Caco-2 (cell line): ENCODE measurements around the gene KIFC3. TPM values are rescaled to one million over a fixed set of nuclear protein-coding genes. Genes with fewer than 3 reads are reported as not detected.
A peak's percentile ranks its signal among the peaks of the same experiment; 100 is the strongest.

Experiments
- BruUV-seq: library from RNA; stranded (reverse); fragments of 400-500 nt; replicated peaks from 2 replicates; lab custom pipeline; 2021; lab: Mats Ljungman, UMichigan
- CTCF ChIA-PET: fragments of 300-600 bp; sonication (Branson Sonifier 250); formaldehyde crosslinking; loops from one replicate; lab custom pipeline; 2022; ENCODE audit warnings: antibody characterized with exemption; lab: Charles Lee
- POLR2A ChIA-PET: fragments of 300-600 bp; sonication (Branson Sonifier 250); formaldehyde crosslinking; loops from one replicate; lab custom pipeline; 2022; ENCODE audit warnings: antibody characterized with exemption; lab: Charles Lee
- DNase-seq, 2 experiments: peaks; one replicate each; pipeline versions ENCODE4 v3.0.0 to v3.0.0-alpha.2; 2020 to 2022
- H3K27me3 ChIP-seq: replicated peaks from 2 replicates; pipeline ENCODE4 v1.6.0; 2011; ENCODE audit warnings: low read length; ENCODE audit not compliant: control insufficient read depth, insufficient read depth
- H3K36me3 ChIP-seq: 2 replicates; pipeline ENCODE4 v1.5.1; 2011; ENCODE audit warnings: low read length; ENCODE audit not compliant: control insufficient read depth, insufficient read depth
- H3K4me1 ChIP-seq: fragments of 250-450 bp; sonication (Bioruptor Pico); 2 replicates; pipeline ENCODE4 v1.5.1; 2020; ENCODE audit warnings: mild to moderate bottlenecking
- H3K4me3 ChIP-seq: 2 replicates; pipeline ENCODE4 v1.5.1; 2011; ENCODE audit warnings: low read depth, mild to moderate bottlenecking, control low read depth, low read length
- H3K9me3 ChIP-seq: fragments of 250-450 bp; sonication (Bioruptor Pico); 2 replicates; pipeline ENCODE4 v1.5.1; 2020; ENCODE audit warnings: mild to moderate bottlenecking, moderate library complexity
- H3K27ac Mint-ChIP-seq: one replicate; pipeline ENCODE4 v1.8.0; 2022; ENCODE audit warnings: mixed read lengths; ENCODE audit not compliant: unreplicated experiment
- H3K27me3 Mint-ChIP-seq: one replicate; pipeline ENCODE4 v1.8.0; 2022; ENCODE audit warnings: mixed read lengths; ENCODE audit not compliant: insufficient read depth, unreplicated experiment
- H3K36me3 Mint-ChIP-seq: one replicate; pipeline ENCODE4 v1.8.0; 2022; ENCODE audit warnings: mild to moderate bottlenecking, mixed read lengths; ENCODE audit not compliant: insufficient read depth, unreplicated experiment
- H3K4me1 Mint-ChIP-seq: one replicate; pipeline ENCODE4 v1.8.0; 2022; ENCODE audit warnings: low read depth, mixed read lengths; ENCODE audit not compliant: unreplicated experiment
- H3K4me3 Mint-ChIP-seq: one replicate; pipeline ENCODE4 v1.8.0; 2022; ENCODE audit warnings: mild to moderate bottlenecking, moderate library complexity, mixed read lengths; ENCODE audit not compliant: unreplicated experiment
- H3K9me3 Mint-ChIP-seq: one replicate; pipeline ENCODE4 v1.8.0; 2022; ENCODE audit warnings: mixed read lengths; ENCODE audit not compliant: unreplicated experiment
- intact Hi-C: fragments of 100-400 bp; cut with micrococcal nuclease; formaldehyde crosslinking; loops from one replicate; pipeline ENCODE4 v1.10.0; 2022; ENCODE audit not compliant: unreplicated experiment
- total RNA-seq: library from RNA; stranded (reverse); gene quantifications from 2 replicates; pipeline ENCODE4 v1.2.3, GENCODE V29; 2022
- TF ChIP-seq, protein P1 (sequence below), 2 experiments: fragments of 200-600 bp in 1 of 2; IDR thresholded peaks; 1 replicate in 1 of 2; 2 replicates in 1 of 2; pipeline versions ENCODE4 v1.5.1 to v1.8.0; 2011 to 2022; ENCODE audit warnings: antibody characterized with exemption in 1 of 2, control low read depth in 1 of 2, inconsistent platforms in 1 of 2, low read depth in 1 of 2, low read length in 1 of 2, mild to moderate bottlenecking in 1 of 2, moderate library complexity in 1 of 2; ENCODE audit not compliant: insufficient read depth in 1 of 2, severe bottlenecking in 1 of 2, unreplicated experiment in 1 of 2

The KIFC3 gene
- total RNA-seq, 1 experiment from 2014 or later = 103 TPM

GRCh38 chr16:57738844-57739243, 63.4 kb downstream of the KIFC3 start:
- H3K27me3 Mint-ChIP-seq = no peaks in the 10 kb centered on the region
- no peaks in the 10 kb centered on the region for H3K9me3 ChIP-seq
- TF ChIP-seq, protein P1, sequence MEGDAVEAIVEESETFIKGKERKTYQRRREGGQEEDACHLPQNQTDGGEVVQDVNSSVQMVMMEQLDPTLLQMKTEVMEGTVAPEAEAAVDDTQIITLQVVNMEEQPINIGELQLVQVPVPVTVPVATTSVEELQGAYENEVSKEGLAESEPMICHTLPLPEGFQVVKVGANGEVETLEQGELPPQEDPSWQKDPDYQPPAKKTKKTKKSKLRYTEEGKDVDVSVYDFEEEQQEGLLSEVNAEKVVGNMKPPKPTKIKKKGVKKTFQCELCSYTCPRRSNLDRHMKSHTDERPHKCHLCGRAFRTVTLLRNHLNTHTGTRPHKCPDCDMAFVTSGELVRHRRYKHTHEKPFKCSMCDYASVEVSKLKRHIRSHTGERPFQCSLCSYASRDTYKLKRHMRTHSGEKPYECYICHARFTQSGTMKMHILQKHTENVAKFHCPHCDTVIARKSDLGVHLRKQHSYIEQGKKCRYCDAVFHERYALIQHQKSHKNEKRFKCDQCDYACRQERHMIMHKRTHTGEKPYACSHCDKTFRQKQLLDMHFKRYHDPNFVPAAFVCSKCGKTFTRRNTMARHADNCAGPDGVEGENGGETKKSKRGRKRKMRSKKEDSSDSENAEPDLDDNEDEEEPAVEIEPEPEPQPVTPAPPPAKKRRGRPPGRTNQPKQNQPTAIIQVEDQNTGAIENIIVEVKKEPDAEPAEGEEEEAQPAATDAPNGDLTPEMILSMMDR (IDR thresholded peaks at IDR 0.05; ENCODE audit: insufficient read depth in 1 of 2, low read depth in 1 of 2, low read length in 1 of 2, severe bottlenecking in 1 of 2, unreplicated experiment in 1 of 2) = no peak
- BruUV-seq = no TSS peak
- no peaks in the 10 kb centered on the region for H3K36me3 ChIP-seq
- H3K4me3 Mint-ChIP-seq = no peak overlapping the region
- no peak for DNase-seq
- no peak overlapping the region for H3K4me3 ChIP-seq
- ChIA-PET CTCF (no interaction called here), POLR2A (no interaction called here)
- no peaks in the 10 kb centered on the region for H3K9me3 Mint-ChIP-seq
- peaks cover 26% of the 10 kb centered on the region for H3K36me3 Mint-ChIP-seq
- H3K27ac Mint-ChIP-seq = no peak overlapping the region
- no peaks in the 10 kb centered on the region for H3K27me3 ChIP-seq
- intact Hi-C loops = loop anchor here (5.0 kb wide), 3 partner anchors 72 to 162 kb away; partner anchors contain the start of gene ADGRG3
- peaks cover 13% of the 10 kb centered on the region for H3K4me1 Mint-ChIP-seq
- H3K4me1 ChIP-seq = peaks cover 11% of the 10 kb centered on the region

- peak overlapping the region; percentile 87 for H3K27ac Mint-ChIP-seq
- no peaks in the 10 kb centered on the region for H3K9me3 Mint-ChIP-seq
- peak overlapping the region; percentile 86 for H3K4me3 Mint-ChIP-seq
- no TSS peak for BruUV-seq
- H3K27me3 Mint-ChIP-seq = no peaks in the 10 kb centered on the region
- intact Hi-C loops = loop anchor here (5.0 kb wide), 3 partner anchors 69 to 159 kb away; partner anchors contain the start of gene ADGRG3
- ChIA-PET POLR2A (interaction anchor here (0.5 to 3.0 kb wide), 9 partner anchors 36 to 393 kb away, joined by 3 to 18 read pairs (median 5); partner anchors contain the start of genes CFAP20, CIAPIN1, COQ9 and DRC7), CTCF (interaction anchor here (0.6 to 3.1 kb wide), 23 partner anchors 12 to 288 kb away, joined by 3 to 26 read pairs (median 4); partner anchors contain the start of gene DRC7)
- Histone ChIP-seq H3K4me1 (peaks cover 11% of the 10 kb centered on the region), H3K4me3 (peak overlapping the region; percentile 82), H3K36me3 (no peaks in the 10 kb centered on the region), H3K9me3 (0 out of 2 replicates have a peak, but pooled peaks cover 4% of the 10 kb centered on the region), H3K27me3 (no peaks in the 10 kb centered on the region)
- TF ChIP-seq, protein P1 (IDR thresholded peaks at IDR 0.05; ENCODE audit: insufficient read depth in 1 of 2, low read depth in 1 of 2, low read length in 1 of 2, severe bottlenecking in 1 of 2, unreplicated experiment in 1 of 2) = peak; percentile 14 to 33
- peak; percentile 71 to 75 for DNase-seq
- H3K4me1 Mint-ChIP-seq = peaks cover 13% of the 10 kb centered on the region
- peaks cover 26% of the 10 kb centered on the region for H3K36me3 Mint-ChIP-seq
These were observed 65.6 kb downstream of the KIFC3 start for GRCh38 chr16:57736419-57737351.
